Dermis blood vessel endothelial cell (primary cell): Measurements from ENCODE around the gene USH1C. TPM values are rescaled to one million over a fixed set of nuclear protein-coding genes. Genes with fewer than 3 reads are reported as not detected.

Source experiments
- DNase-seq: peaks from one replicate; pipeline ENCODE4 v3.0.0; 2010
- total RNA-seq: library from RNA; depleted of rRNA; stranded (reverse); fragments of >200 nt; gene quantifications from 2 replicates; pipeline ENCODE4 v1.2.3, GENCODE V29; 2014

USH1C gene
- not detected in 2 replicates for total RNA-seq

DNA sequence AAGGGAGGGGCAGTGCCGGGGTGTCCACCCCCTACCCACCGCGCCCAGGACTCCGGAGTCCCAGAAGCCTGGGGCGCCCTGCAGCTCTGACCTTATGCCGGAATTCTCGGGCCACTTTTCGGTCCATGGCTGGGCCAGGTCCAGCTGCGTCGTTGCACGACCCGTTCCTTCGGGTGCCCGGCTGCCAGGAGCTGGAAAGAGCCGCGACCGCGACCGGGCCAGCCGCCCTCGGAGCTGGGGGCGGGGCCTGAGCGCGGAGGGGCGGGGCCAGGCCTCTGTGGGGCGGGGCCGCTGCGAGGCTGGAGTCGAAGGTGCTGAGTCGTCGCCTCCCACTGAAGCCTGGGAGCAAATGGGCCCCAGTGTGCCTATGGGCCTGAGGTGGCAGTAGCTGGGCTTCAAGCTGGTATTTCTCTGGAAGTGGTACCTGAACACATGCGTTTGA lies at the start of gene USH1C:
TSS of gene USH1C (minus strand) at position 236 of the 442 bp plus-strand sequence. CDS start at position 127, 109 bp downstream.
- peak; percentile 11 for DNase-seq

DNA sequence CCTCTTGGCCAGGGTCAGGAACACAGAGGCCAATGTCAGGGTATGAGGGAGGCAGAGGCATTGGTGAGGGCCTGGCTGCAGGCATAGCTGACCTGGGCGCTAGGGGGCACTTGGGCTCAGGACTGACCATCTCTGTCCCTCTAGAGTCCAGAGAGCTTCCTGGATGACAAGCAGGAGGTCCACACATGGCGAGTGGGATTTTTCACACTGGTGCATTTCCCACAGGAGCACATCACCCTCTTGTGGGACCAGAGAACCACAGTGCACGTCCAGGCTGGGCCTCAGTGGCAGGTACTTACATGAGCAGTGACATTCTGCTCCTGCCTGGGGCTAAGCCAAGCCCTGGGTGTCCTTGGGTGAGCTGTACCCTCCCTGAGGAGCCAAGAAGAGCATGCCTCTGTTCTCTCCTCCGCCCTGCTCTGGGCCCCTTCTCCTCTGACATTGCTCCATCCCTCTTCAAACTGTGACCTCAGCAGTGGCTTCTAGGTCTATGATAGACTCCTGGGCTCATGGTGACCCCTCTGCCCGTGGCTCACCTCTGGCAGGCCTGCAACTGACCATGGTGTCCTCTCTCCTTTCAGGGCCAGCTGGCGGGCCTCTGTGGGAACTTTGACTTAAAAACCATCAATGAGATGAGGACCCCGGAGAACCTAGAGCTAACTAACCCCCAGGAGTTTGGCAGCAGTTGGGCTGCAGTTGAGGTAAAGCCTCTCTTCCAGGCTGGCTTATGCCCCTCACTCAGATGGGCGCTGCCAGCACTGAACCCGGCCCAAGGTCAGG lies 49.4 kb upstream of the USH1C start:
- DNase-seq = no peak

DNA sequence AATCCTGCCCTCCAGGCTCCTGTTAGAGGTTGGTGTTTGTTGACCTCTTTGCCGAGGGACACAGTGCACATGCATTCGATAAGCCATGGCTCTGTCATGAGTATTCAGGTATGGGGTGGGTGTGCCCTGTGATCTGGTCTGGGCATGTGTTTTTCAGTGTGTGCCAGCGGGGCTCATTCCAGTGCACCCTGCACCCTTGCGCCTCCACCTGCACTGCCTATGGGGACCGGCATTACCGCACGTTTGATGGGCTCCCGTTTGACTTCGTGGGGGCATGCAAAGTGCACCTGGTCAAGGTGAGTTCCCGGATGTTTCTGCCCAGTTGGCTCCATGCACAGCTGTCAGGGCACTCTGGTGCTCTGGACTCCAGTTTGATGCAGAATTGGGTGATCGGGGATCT lies 47.1 kb upstream of the USH1C start:
- DNase-seq = no peak

DNA sequence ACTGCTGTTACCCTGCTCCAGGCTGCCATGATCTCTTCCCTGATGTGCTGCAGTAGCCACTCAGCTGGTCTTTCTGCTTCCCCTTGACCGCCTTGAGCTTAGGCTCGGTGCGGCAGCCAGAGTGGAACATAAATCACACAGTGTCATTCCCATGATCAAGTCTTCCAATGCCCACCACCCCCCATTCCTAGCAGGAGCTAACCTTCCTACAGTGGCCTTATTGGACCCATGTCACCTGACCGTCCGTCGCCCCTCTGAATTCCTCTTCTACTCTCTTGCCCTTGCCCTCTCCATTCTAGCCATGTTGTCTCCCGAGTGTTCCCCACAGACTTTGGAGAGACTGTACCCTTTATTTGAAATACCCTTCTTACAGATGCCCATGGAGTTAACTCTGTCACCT lies 46.2 kb upstream of the USH1C start:
- no peak for DNase-seq

DNA sequence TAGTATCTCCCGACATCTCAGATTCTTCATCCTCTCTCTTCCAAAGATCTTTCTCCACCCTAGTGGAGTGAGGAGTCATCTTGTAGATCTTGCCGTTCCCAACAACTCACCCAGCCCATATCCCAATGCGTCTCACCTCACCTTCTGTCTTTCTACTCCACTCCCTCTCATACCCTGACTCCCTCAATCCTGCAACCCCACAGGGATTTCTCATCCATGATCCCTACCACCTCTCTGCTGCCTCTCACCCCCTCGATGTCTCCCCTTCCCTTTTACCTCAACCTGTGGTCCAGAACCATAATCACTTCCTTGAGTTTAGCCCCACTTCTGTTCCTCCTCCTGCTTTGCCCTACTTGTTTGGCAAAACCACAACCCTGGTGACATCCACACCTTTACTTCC lies 44.5 kb upstream of the USH1C start:
- DNase-seq = no peak

DNA sequence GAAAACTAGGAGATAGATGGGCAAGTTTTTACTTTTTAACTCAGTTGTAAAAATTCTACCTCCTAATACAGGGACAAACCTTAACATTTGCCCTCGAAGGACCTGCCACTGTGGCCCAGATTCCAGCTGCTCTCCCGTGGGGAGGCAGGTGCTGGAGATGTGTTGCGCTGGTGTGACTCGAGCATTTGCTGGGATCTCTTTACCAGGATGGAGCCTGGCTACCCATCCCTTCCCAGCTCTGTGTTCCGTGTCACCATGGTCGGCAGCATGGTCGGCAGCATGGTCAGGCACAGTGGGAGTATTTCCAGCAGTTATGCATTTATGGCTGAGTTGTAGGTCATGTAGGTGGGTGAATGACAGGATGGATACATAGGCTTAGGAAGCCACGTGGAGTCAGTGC lies 44.0 kb upstream of the USH1C start:
- DNase-seq = no peak

DNA sequence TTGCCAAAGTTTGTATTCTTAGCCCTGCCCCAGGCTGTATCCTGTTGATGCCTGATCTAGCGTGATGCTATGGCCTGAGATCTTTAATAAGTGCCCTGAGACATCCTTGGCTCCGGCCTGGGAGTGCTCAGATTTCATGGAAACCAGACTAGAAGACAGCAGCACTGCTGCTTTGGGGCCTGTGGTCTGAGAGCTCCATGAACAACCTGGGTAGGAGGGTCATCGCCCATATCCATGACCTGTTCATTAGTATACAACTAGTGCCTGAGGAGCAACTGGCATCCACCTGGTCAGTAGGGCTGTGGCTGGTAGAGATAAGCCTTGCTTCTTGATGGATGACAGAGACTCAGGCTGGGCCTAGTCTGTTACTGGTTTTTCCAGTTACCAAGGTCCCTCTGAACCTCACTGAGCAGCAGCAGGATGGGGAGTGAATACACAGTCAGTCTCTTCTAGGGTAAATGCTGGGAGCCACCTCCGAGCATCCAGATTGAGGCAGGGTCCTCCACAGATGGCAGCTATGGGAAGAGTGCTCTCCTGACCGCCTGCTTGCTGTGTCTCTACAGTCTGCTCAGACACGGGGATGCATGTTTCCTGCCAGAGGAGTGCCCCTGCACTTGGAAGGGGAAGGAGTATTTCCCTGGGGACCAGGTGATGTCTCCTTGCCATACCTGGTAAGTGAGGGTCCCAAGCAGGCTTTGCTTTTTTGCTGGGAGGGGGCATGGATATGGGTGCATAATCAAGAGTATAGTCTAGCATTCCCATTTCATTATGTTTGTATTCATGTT lies 41.9 kb upstream of the USH1C start:
- DNase-seq = no peak

DNA sequence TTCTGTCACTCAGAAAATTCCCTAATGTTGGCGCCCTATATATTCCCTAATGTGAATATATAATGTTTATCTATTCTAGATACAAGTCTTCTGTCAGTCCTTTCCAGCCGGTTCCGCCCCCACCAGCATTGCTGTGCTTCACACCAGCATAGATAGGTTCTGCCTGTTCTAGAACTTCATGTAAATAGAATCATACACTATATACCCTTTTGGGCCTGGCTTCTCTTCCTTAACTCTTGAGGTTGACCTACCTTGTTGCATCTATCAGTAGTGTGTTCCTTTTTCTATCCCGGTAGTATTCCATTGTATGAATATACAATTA lies 37.5 kb upstream of the USH1C start:
- no peak for DNase-seq

DNA sequence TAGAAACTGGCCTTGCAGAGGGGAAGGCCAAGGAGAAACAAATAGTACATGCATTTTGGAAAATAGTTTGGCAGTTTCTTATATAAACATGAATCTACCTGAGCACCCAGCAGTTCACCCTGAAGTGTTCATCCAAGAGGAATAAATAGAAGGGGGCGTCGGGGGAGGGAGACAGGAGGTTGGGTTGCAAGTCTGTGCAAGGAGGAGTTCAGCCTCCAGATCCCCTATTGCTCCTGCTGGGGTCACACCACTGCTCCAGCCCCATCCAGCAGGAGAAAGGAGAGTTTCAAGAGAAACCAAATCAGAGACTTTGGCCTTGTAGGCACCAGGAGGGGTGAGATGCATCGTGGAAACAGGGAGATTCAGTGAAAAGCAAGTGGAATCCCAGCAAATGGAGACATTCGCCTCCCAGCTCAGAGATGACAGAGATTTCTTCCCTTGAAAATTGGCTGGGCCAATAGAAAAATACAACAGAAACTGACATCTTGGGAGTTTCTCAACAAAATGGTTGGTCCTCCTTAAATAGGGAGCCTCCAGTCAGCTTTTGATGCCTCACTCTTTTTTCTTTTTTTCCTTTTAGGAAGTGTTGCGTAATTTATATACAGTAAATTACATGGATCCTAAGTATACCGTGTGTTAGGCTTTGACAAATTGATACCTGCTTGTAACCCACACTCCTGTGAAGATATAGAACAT lies 37.0 kb upstream of the USH1C start:
- no peak for DNase-seq

DNA sequence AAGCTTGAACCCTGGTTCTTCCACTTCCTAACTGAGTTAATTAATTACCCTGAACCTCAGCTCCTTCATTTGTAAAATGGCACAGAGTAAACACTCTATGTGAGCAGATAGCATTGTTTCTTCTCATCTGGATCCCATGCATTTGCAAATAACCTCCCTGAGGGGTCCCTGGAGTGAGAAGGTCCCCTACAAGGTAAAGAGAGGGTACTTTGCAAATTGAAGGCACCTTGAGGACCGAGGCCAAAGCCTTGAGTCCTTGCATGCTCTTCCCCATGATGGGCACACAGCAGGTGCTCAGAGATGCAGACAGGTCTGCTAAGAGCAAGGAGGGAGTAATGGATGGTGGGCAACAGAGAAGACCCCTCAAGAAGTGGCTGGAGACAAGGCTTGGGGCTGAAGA lies 36.1 kb upstream of the USH1C start:
- DNase-seq = no peak

DNA sequence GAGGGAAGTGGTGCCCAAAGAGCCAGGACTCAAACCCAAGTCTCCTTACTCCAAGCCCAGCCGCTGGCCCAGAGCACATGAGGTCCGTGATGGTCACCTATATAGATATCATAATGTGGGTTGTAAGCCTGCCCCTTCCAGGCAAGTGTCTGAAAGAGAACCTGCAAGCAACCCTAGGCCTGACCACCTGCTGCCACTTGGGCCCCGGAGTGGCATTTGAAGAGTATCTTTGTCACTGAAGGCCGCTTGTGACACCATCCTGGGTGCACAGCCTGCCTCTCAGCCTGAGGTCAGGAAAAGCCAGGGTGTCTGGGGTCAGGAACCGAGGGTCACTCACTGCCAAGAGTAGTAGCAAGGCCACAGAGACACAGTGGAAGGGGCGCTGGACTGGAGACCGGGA lies 35.2 kb upstream of the USH1C start:
- DNase-seq = no peak

DNA sequence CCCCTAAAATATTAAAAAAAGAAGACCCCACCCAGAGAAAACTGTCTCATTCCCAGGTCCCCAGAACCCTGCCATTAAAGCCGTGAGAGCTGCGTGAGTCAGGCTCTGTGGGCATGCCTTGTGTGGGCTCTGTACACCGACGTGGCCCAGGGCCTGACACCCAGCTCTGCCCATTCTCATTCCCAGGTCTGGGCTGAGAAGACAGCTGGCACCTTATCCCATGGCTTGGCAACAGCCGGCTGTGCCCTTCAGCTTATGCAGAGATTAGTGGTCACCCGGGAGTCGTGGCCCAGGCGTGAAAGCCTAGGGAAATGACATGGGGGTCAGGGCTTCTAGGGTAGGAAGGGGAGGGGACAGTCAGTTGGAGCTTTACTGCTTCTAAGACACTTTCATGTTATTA lies 34.7 kb upstream of the USH1C start:
- no peak for DNase-seq

DNA sequence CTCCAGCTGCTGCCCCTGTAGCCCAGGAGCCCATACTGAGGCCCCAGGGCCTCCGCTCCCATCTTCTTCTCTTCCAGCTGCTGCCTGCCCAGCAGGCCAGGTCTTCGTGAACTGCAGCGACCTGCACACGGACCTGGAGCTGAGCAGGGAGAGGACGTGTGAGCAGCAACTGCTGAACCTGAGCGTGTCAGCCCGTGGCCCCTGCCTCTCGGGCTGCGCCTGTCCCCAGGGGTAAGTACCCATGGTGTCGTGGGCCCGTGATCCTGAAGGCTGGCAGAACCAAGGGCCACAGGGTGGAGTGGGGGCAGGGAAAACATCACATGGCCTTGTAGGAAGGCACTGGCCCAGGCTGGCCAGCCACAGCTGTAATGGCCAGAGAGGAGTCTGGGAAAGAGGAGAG lies 34.1 kb upstream of the USH1C start:
- DNase-seq = no peak

DNA sequence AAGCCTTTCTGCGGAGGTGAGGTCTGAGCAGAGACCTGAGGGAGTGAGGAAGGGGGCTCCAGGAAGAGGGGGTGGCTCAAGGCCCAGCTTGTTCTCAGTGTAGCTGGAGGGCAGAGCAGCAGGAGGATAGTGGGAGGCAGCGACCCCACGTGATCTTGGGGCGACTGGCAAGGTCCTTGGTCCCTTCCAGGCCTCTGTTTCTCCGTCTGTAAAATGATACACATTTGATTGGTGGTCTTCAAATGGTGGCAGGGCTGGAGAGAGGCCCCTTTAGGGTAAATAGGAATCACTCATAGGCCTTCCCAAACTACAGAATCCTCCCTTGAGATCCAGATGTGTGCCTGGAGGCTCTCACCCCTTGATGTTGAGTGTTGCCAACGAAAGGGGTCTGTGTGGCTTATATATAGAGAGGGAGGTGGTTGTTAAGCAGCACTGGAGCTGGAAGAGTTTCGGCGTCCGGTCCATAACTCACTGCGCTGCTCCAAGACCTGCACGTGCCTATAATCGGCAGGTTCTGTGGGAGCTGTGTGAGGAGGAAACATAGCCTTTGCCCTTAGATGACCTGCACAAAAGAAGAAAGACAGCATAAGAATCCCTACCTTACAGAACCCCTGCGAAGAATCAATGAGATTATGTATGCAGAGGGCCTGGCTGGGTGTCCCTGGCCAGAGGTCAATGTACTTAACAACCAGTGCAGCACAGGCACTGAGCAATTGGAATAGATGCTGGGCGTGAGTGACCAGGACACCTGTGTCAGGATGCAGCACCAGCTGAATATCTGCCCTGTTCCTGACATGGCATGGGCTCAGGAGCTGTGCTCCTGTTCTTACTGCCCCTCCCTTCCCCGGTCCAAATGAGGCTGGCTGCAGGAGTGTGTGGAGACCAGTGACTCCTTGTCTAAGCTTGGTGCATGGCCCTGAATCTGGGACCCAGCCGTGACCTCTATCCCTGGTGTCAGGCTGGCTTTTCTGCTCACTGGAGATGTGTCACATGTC lies 31.5 kb upstream of the USH1C start:
- no peak for DNase-seq

DNA sequence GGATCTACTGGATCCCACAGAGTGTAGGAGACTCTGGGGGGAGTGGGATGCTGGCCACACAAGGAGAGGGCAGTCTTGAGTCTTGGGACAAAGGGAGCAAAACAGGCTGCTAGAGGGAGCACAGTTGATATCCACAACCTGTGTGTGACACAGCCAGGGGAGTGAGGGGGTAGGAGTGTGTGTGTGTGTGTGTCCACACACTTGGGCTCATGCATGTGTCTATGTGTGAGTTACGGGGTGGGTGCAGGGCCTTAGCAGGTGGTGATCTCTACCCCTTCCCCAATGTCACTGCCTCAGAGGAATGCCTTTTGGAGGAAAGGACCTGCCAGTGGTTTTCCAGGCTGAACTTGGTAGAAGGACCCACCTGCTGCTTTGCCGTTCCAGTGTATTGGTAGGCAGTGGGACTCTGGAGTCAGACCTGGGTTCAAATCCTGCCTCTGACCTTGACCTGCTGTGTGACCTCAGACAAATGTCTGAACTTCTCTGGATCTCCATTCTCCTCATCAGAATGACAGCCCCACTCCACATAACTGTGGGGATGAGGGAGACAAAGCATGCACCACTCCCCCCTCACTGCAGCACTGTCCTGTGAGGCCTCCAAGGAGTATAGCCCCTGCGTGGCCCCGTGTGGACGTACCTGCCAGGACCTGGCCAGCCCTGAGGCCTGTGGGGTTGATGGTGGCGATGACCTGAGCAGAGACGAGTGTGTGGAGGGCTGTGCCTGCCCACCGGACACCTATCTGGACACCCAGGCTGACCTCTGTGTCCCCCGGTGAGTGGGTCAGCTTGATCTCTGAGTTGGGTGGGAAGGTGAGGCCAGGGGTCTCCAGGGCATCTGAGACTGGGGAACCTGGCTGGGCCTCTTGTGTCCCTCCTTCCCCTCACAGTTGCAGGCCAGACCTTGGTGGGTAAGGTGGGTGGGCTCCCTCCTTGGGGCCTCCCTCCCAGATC lies 30.2 kb upstream of the USH1C start:
- DNase-seq = no peak

DNA sequence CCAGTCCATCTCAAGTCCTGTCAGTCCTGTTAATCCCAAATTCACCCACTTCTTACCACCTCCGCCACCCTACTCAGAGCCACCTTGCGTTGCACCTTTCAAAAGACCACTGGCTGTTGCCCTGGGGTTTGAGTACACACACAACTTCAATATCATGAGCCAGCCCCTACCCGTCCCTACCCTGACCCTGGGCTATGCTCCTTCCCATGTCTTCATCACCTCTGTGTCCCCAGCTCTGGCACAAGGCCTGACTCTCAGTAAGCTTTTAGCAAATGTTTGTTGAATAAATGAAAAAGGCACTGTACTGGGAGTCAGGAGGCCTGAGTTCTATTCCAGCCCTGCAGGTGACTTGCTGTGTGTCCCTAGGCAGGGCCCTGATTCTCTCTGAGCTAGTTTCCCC lies 29.3 kb upstream of the USH1C start:
- DNase-seq = no peak

DNA sequence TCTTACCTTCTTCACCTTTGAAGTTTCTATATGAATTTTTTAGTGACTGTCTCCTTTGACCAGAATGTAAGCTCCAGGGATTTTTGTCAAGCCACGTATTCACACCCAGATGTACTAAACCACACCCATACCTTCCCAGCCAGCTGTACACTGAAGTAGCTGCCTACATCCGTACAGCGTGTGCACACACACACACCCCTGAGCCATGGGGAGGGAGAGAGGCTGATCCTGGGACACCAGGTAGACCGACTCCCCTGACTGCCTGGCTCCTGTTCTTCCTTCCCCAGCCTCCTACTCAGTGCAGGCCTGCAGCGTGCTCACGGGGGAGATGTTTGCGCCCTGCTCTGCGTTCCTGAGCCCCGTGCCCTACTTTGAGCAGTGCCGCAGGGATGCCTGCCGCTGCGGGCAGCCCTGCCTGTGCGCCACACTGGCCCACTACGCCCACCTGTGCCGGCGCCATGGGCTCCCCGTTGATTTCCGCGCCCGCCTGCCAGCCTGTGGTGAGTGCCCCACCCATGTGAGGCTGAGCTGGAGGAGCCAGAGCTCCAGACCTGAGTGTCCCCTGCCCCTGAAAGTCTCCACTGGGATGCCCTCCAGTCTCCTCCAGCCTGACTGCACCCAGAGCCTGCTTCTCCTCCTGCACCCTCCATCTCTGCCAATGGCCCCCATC lies 28.7 kb upstream of the USH1C start:
- no peak for DNase-seq

DNA sequence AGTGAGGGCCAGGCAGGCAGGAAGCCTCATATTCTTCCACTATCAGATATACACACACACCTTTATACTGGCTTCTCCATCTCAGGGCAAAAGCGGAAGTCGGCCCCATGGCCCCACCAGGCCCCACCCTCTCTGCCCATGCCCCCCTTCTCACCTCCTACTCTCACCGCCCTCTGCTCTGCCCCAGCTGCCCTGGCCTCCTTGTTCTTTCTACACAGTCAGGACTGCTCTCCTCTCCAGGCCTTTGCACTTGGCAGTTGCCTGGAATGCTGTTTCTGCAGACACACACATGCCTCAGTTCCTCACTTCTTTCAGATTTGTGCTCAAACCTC lies 28.1 kb upstream of the USH1C start:
- no peak for DNase-seq

DNA sequence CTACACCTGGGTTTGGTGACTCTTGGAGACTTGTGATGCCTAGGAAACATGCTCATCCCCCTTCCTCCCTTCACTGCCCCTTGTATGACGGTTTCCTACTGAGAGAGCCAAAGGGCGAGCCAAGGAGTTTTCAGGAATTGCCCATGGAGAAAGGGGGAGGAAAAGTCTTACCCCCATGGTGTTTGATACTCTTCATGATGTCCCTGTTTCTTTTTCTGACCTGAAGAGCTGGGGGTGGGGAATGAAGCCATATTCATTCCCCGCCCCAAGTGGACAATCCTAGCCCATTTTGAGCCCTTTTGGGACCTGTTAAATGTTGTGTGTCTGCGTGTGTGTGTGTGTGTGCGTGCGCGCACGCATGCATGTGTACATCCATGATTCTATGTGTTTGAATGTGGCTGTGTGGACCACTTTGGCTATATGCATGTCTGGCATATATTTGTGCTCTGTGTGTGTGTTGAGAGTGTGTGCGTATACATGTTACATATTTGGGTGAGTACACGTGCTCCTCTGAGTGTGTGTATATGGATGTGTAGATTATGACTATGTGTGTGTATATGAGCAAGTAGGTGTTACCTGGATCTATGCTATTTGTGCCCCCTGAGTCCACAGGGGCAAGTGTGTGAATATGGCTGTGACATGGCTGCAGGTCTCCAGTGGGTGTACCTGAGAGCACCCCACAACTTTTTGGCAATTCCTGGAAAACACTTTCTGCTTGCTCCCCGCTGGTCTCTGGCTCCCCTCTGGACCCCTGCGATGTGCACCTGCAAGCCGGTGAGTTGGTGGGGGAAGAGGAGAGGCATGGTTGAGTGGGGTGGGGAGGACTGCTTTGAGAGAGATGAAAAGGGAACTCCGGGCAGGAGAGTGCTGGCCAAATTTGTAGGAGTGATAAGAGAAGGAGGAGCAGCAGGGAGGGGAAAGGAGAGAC lies 27.5 kb upstream of the USH1C start:
- no peak for DNase-seq

DNA sequence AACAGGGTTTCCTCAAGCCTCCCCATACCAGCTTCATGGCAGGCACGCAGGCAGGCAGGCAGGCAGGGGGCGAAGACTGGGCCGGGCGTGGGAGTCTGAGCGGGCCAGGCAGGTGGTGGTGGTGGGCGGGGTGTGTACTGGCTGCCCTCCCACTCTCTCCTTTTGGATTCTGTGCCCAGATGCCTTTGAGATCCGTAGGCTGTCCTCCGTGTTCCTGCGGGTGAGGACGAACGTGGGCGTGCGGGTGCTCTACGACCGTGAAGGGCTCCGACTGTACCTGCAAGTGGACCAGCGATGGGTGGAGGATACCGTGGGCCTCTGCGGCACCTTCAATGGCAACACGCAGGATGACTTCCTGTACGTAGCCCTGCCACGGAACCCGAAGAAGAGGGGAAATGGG lies 25.8 kb upstream of the USH1C start:
- no peak for DNase-seq
